ENCODE measurements around the gene DPH1. TPM values are rescaled to one million over a fixed set of nuclear protein-coding genes. Genes with fewer than 3 reads are reported as not detected.
A peak's percentile ranks its signal among the peaks of the same experiment; 100 is the strongest.

Gene DPH1
- total RNA-seq, 1 donor, result 28.8 TPM

- TF ChIP-seq CTCF (IDR thresholded peaks at IDR 0.05; ENCODE audit: insufficient read depth, low read length), result no peak
- no peak overlapping the region for H3K4me3 ChIP-seq (ENCODE audit: low read depth, low read length)
- peak; percentile 86 for DNase-seq (ENCODE audit: low read depth)
Measured at GRCh38 chr17:2084036-2084765, 54.2 kb downstream of the DPH1 start.

- H3K4me3 ChIP-seq (ENCODE audit: low read depth, low read length), result no peak overlapping the region
- DNase-seq (ENCODE audit: low read depth), result peak; percentile 92
- TF ChIP-seq CTCF (IDR thresholded peaks at IDR 0.05; ENCODE audit: insufficient read depth, low read length), result no peak
Measured at GRCh38 chr17:2084766-2085647, 55.1 kb downstream of the DPH1 start.

- TF ChIP-seq CTCF (IDR thresholded peaks at IDR 0.05; ENCODE audit: insufficient read depth, low read length), result no peak
- peak; percentile 89 for DNase-seq (ENCODE audit: low read depth)
- no peak overlapping the region for H3K4me3 ChIP-seq (ENCODE audit: low read depth, low read length)
Measured at GRCh38 chr17:2085648-2085949, 55.6 kb downstream of the DPH1 start.

- H3K4me3 ChIP-seq (ENCODE audit: low read depth, low read length), result no peak overlapping the region
- no peak for DNase-seq (ENCODE audit: low read depth)
- TF ChIP-seq CTCF (IDR thresholded peaks at IDR 0.05; ENCODE audit: insufficient read depth, low read length), result no peak
Measured at GRCh38 chr17:2086306-2086705, 56.4 kb downstream of the DPH1 start.

GRCh38 chr17:2087597-2088211, 57.8 kb downstream of the DPH1 start:
- DNase-seq (ENCODE audit: low read depth), result peak; percentile 71
- H3K4me3 ChIP-seq (ENCODE audit: low read depth, low read length), result no peak overlapping the region
- no peak for TF ChIP-seq CTCF (IDR thresholded peaks at IDR 0.05; ENCODE audit: insufficient read depth, low read length)

- no peak for TF ChIP-seq CTCF (IDR thresholded peaks at IDR 0.05; ENCODE audit: insufficient read depth, low read length)
- peak; percentile 75 for DNase-seq (ENCODE audit: low read depth)
- H3K4me3 ChIP-seq (ENCODE audit: low read depth, low read length), result peak overlapping the region; percentile 62
Measured at GRCh38 chr17:2089021-2089422, 59.1 kb downstream of the DPH1 start.

Measured in fibroblast of the aortic adventitia (primary cell).